SK-N-SH treated with all-trans-retinoic acid at 6 μM for 48 hours (cell line): Measurements from ENCODE around the gene FOXP3.

Experiments
- ATAC-seq: fragments of 200-7000 bp; cut with Tn5 transposase; 3 replicates; pipeline ENCODE4 v1.9.1; 2020; ENCODE audit warnings: mild to moderate bottlenecking, moderate library complexity
- ARNTL ChIP-seq: fragments of 450-650 bp; formaldehyde crosslinking; IDR thresholded peaks from 2 replicates; pipeline ENCODE4 v1.5.0; 2020; ENCODE audit warnings: low read depth, mild to moderate bottlenecking, moderate library complexity, borderline replicate concordance
- BACH2 ChIP-seq: fragments of 250-450 bp; sonication (Bioruptor Pico); IDR thresholded peaks from 2 replicates; pipeline ENCODE4 v1.9.0; 2021; ENCODE audit warnings: mild to moderate bottlenecking, borderline replicate concordance
- CREB5 ChIP-seq: fragments of 250-450 bp; sonication (Bioruptor Pico); IDR thresholded peaks from 2 replicates; pipeline ENCODE4 v1.5.1; 2020; ENCODE audit warnings: low read depth, mild to moderate bottlenecking, moderate library complexity
- CSDC2 ChIP-seq: fragments of 250-450 bp; sonication (Bioruptor Pico); IDR thresholded peaks from 2 replicates; pipeline ENCODE4 v1.5.0; 2020; ENCODE audit warnings: mild to moderate bottlenecking, moderate library complexity
- CSRNP3 ChIP-seq: fragments of 250-450 bp; sonication (Bioruptor Pico); IDR thresholded peaks from 2 replicates; pipeline ENCODE4 v1.5.1; 2021; ENCODE audit warnings: mild to moderate bottlenecking, moderate library complexity
- ESRRG ChIP-seq: fragments of 250-450 bp; sonication (Bioruptor Pico); IDR thresholded peaks from 2 replicates; pipeline ENCODE4 v1.6.1; 2021; ENCODE audit warnings: mild to moderate bottlenecking
- GLIS3 ChIP-seq: fragments of 250-450 bp; sonication (Bioruptor Pico); IDR thresholded peaks from 2 replicates; pipeline ENCODE4 v1.5.0; 2020; ENCODE audit warnings: mild to moderate bottlenecking, moderate library complexity
- ISL1 ChIP-seq: fragments of 250-450 bp; sonication (Bioruptor Pico); IDR thresholded peaks from 2 replicates; pipeline ENCODE4 v2.1.2; 2022; ENCODE audit warnings: mild to moderate bottlenecking, moderate library complexity
- OSR1 ChIP-seq: fragments of 250-450 bp; sonication (Bioruptor Pico); IDR thresholded peaks from 2 replicates; pipeline ENCODE4 v1.8.0; 2022; ENCODE audit warnings: moderate library complexity, mild to moderate bottlenecking, inconsistent platforms
- PATZ1 ChIP-seq: fragments of 250-450 bp; sonication (Bioruptor Pico); IDR thresholded peaks from 2 replicates; pipeline ENCODE4 v1.8.0; 2020; ENCODE audit warnings: mild to moderate bottlenecking, moderate library complexity, borderline replicate concordance
- PPARA ChIP-seq: fragments of 250-450 bp; sonication (Bioruptor Pico); IDR thresholded peaks from 2 replicates; pipeline ENCODE4 v1.5.0; 2020; ENCODE audit warnings: mild to moderate bottlenecking, borderline replicate concordance
- RARB ChIP-seq: fragments of 250-450 bp; sonication (Bioruptor Pico); IDR thresholded peaks from 2 replicates; pipeline ENCODE4 v1.8.0; 2021; ENCODE audit warnings: mild to moderate bottlenecking, moderate library complexity
- TCF4 ChIP-seq: fragments of 250-450 bp; sonication (Bioruptor Pico); IDR thresholded peaks from 2 replicates; pipeline ENCODE4 v1.8.0; 2021; ENCODE audit warnings: mild to moderate bottlenecking, moderate library complexity, borderline replicate concordance
- ZC3H10 ChIP-seq: fragments of 250-450 bp; sonication (Bioruptor Pico); IDR thresholded peaks from 2 replicates; pipeline ENCODE4 v1.5.1; 2021; ENCODE audit warnings: mild to moderate bottlenecking, moderate library complexity
- ZFP3 ChIP-seq: fragments of 250-450 bp; sonication (Bioruptor Pico); IDR thresholded peaks from 2 replicates; pipeline ENCODE4 v1.5.0; 2020; ENCODE audit warnings: mild to moderate bottlenecking, moderate library complexity
- ZFP30 ChIP-seq: fragments of 450-650 bp; formaldehyde crosslinking; IDR thresholded peaks from 2 replicates; pipeline ENCODE4 v1.5.0; 2022; ENCODE audit warnings: mild to moderate bottlenecking, moderate library complexity
- ZNF565 ChIP-seq: fragments of 450-650 bp; formaldehyde crosslinking; conservative IDR thresholded peaks from 2 replicates; pipeline ENCODE4 v1.5.0; 2020; ENCODE audit warnings: low read depth, mild to moderate bottlenecking, moderate library complexity
- ZNF70 ChIP-seq: fragments of 450-650 bp; formaldehyde crosslinking; IDR thresholded peaks from 2 replicates; pipeline ENCODE4 v1.5.0; 2020; ENCODE audit warnings: mild to moderate bottlenecking, moderate library complexity
- ZNF8 ChIP-seq: fragments of 450-650 bp; formaldehyde crosslinking; IDR thresholded peaks from 2 replicates; pipeline ENCODE4 v1.5.0; 2020; ENCODE audit warnings: mild to moderate bottlenecking, moderate library complexity

Gene FOXP3

GRCh38 chrX:49233176-49233575, 31.3 kb downstream of the FOXP3 start, which contains the start of gene CACNA1F (continued):
- no peak for TF ChIP-seq CREB5 (CRISPR knock-in tag)
- TF ChIP-seq ESRRG (CRISPR knock-in tag): no peak
- no peak for TF ChIP-seq ZNF70 (CRISPR knock-in tag)
- TF ChIP-seq, all 23 proteins: peak for 0

GRCh38 chrX:49232525-49232924, 32.0 kb downstream of the FOXP3 start:
- ATAC-seq: no peak
- no peak for TF ChIP-seq ZNF70 (CRISPR knock-in tag)
- TF ChIP-seq ISL1 (CRISPR knock-in tag): no peak
- TF ChIP-seq TCF4: no peak
- TF ChIP-seq ZNF565: no peak
- no peak for TF ChIP-seq ESRRG (CRISPR knock-in tag)
- no peak for TF ChIP-seq GLIS3 (CRISPR knock-in tag)
- no peak for TF ChIP-seq ZC3H10 (CRISPR knock-in tag)
- no peak for TF ChIP-seq PPARA (CRISPR knock-in tag)
- no peak for TF ChIP-seq PATZ1 (CRISPR knock-in tag)
- TF ChIP-seq CSDC2 (CRISPR knock-in tag): no peak
- TF ChIP-seq CREB5 (CRISPR knock-in tag): no peak

- TF ChIP-seq ISL1 (CRISPR knock-in tag) (no peak), ZNF565 (no peak), PATZ1 (CRISPR knock-in tag) (no peak), ZFP3 (CRISPR knock-in tag) (no peak), RARB (CRISPR knock-in tag) (no peak), BACH2 (no peak)
- ATAC-seq: no peak
Measured at GRCh38 chrX:49231333-49232000, 33.0 kb downstream of the FOXP3 start.

GRCh38 chrX:49230500-49231232, 33.8 kb downstream of the FOXP3 start:
- TF ChIP-seq ZFP30 (no peak), GLIS3 (CRISPR knock-in tag) (no peak)
- ATAC-seq: no peak

- TF ChIP-seq ISL1 (CRISPR knock-in tag): no peak
- TF ChIP-seq ZC3H10 (CRISPR knock-in tag): no peak
- no peak for TF ChIP-seq ZNF70 (CRISPR knock-in tag)
- no peak for TF ChIP-seq CSRNP3 (CRISPR knock-in tag)
- no peak for TF ChIP-seq ZNF565
- TF ChIP-seq ZFP3 (CRISPR knock-in tag): no peak
- no peak for TF ChIP-seq ZNF8 (CRISPR knock-in tag)
- TF ChIP-seq RARB (CRISPR knock-in tag): no peak
- TF ChIP-seq PPARA (CRISPR knock-in tag): no peak
- no peak for TF ChIP-seq CREB5 (CRISPR knock-in tag)
- no peak for TF ChIP-seq ARNTL
- no peak for TF ChIP-seq ESRRG (CRISPR knock-in tag)
- no peak for TF ChIP-seq OSR1 (CRISPR knock-in tag)
- TF ChIP-seq BACH2: no peak
- ATAC-seq: no peak
Measured at GRCh38 chrX:49228185-49228584, 36.3 kb downstream of the FOXP3 start.
